ENCODE data around the gene CPVL.

Gene CPVL

DNA sequence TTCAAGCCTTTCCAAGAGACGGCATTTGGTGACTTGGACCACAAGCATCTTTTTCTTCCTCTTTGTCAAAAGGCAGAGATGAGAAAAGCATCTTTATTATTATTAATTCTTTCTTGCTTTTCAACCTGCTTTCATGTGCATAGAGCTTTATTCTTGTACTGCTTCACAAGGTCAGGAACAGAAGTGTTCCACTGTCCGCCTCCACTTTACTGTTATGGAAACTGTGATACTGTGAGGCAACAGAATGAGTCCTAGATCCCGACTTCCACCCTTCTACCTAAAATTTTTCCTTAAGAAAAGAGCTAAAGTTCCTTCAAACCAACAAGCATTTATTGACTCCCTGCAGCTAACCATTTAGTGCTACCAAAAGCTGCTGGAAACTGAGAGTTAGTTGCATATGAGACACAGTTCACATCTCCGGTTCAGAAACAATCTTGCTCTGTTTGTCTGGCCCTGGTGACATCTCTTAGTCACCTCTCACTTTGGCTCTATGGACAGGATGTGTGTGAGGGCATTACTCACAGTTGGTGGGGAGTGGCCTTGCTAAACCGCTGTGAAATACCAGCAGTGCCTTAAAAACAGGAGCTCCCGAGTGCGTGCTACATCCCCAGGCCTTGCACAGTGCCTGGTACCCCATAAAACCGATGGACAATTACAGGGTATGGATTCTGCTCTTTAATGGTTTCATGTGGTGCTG is 111.1 kb downstream of the CPVL start:
- no peaks in the 10 kb centered on the region for H4K20me1 ChIP-seq (ENCODE audit: insufficient read depth, low read length)
- H3K27me3 ChIP-seq (ENCODE audit: insufficient read depth, low read length, poor library complexity): no peaks in the 10 kb centered on the region
- H3K9me3 ChIP-seq (ENCODE audit: insufficient read depth, low read length, severe bottlenecking): no peaks in the 10 kb centered on the region
- H3K4me1 ChIP-seq (ENCODE audit: insufficient read depth, low read length): peaks cover 9% of the 10 kb centered on the region; the same call in 1 of the 2 replicates
- no peak overlapping the region for H2AFZ ChIP-seq (ENCODE audit: low read depth, low read length)
- no peak for ATAC-seq (ENCODE audit: insufficient read depth, low read depth)
- no peak overlapping the region for H3K4me2 ChIP-seq (ENCODE audit: insufficient read depth, low read length)
- H3K4me3 ChIP-seq (ENCODE audit: low read depth in 1 of 2, low read length in 2 of 2): no peak overlapping the region
- DNase-seq: no peak
- no peak overlapping the region for H3K9ac ChIP-seq (ENCODE audit: low read depth, low read length)
- TF ChIP-seq, protein P1, sequence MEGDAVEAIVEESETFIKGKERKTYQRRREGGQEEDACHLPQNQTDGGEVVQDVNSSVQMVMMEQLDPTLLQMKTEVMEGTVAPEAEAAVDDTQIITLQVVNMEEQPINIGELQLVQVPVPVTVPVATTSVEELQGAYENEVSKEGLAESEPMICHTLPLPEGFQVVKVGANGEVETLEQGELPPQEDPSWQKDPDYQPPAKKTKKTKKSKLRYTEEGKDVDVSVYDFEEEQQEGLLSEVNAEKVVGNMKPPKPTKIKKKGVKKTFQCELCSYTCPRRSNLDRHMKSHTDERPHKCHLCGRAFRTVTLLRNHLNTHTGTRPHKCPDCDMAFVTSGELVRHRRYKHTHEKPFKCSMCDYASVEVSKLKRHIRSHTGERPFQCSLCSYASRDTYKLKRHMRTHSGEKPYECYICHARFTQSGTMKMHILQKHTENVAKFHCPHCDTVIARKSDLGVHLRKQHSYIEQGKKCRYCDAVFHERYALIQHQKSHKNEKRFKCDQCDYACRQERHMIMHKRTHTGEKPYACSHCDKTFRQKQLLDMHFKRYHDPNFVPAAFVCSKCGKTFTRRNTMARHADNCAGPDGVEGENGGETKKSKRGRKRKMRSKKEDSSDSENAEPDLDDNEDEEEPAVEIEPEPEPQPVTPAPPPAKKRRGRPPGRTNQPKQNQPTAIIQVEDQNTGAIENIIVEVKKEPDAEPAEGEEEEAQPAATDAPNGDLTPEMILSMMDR (IDR thresholded peaks at IDR 0.05; ENCODE audit: borderline replicate concordance, extremely low read depth, low read length, poor library complexity, severe bottlenecking): no peak
- TF ChIP-seq EZH2 (IDR thresholded peaks at IDR 0.05; ENCODE audit: borderline replicate concordance, low read depth, low read length, severe bottlenecking): no peak
- H3K79me2 ChIP-seq (ENCODE audit: insufficient read depth, low read length): no peaks in the 10 kb centered on the region
- H3K27ac ChIP-seq (ENCODE audit: low read length): no peak overlapping the region
- no peaks in the 10 kb centered on the region for H3K36me3 ChIP-seq (ENCODE audit: insufficient read depth, low read length)

DNA sequence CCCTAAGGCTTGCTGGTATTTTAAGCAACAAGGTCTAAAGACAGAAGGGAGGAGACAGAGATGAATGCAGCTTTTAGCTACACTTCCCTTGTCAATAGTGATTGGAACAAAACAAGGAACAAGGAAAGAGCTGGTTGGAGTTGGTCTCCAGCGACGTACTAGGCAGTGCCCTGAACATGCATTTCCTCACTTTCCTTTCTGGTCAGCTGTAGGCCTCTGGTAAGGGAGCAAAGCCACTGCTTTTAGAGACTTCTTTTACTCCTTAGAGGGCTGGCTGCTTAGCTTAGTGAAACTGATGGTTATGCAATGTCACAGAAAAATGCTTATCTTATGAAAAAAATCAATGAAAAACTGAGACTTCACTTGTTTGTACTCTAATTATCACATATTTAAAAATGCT is 112.8 kb downstream of the CPVL start:
- Histone ChIP-seq H3K9ac (ENCODE audit: low read depth, low read length) (no peak overlapping the region), H3K9me3 (ENCODE audit: insufficient read depth, low read length, severe bottlenecking) (no peaks in the 10 kb centered on the region), H3K4me1 (ENCODE audit: insufficient read depth, low read length) (no peaks in the 10 kb centered on the region), H3K79me2 (ENCODE audit: insufficient read depth, low read length) (no peaks in the 10 kb centered on the region), H4K20me1 (ENCODE audit: insufficient read depth, low read length) (no peaks in the 10 kb centered on the region), H3K4me2 (ENCODE audit: insufficient read depth, low read length) (no peak overlapping the region), H3K4me3 (ENCODE audit: low read depth in 1 of 2, low read length in 2 of 2) (no peak overlapping the region), H3K27ac (ENCODE audit: low read length) (no peak overlapping the region), H3K36me3 (ENCODE audit: insufficient read depth, low read length) (peaks cover 7% of the 10 kb centered on the region; the same call in 1 of the 2 replicates), H3K27me3 (ENCODE audit: insufficient read depth, low read length, poor library complexity) (no peaks in the 10 kb centered on the region), H2AFZ (ENCODE audit: low read depth, low read length) (no peak overlapping the region)
- ATAC-seq (ENCODE audit: insufficient read depth, low read depth) (no peak), DNase-seq (no peak)
- no peak for TF ChIP-seq EZH2 (IDR thresholded peaks at IDR 0.05; ENCODE audit: borderline replicate concordance, low read depth, low read length, severe bottlenecking)
- TF ChIP-seq, protein P1 (IDR thresholded peaks at IDR 0.05; ENCODE audit: borderline replicate concordance, extremely low read depth, low read length, poor library complexity, severe bottlenecking): no peak

DNA sequence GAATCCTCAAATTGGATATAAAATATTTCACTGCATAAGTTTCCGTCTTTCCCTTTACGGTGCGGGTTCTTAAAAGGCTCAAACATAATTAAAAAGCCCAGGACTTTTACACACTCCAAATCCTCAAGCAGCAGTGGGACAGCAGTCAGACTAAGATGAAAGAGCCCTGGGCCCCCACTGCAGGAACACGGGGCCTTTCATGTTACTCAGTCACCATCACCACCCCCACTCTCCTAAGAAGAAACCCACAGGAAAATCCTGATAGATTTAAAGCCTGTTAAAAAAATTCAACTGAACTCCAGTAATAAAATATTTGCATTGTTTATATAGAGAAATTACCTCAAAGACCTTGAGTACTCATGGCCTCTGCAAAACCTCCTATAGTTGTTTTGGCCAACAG is 114.2 kb downstream of the CPVL start:
- Histone ChIP-seq H4K20me1 (ENCODE audit: insufficient read depth, low read length) (no peaks in the 10 kb centered on the region), H3K36me3 (ENCODE audit: insufficient read depth, low read length) (peaks cover 15% of the 10 kb centered on the region; the same call in 1 of the 2 replicates), H3K27ac (ENCODE audit: low read length) (no peak overlapping the region), H3K79me2 (ENCODE audit: insufficient read depth, low read length) (no peaks in the 10 kb centered on the region), H3K4me1 (ENCODE audit: insufficient read depth, low read length) (no peaks in the 10 kb centered on the region), H3K4me2 (ENCODE audit: insufficient read depth, low read length) (no peak overlapping the region), H3K9ac (ENCODE audit: low read depth, low read length) (no peak overlapping the region), H3K27me3 (ENCODE audit: insufficient read depth, low read length, poor library complexity) (no peaks in the 10 kb centered on the region), H3K4me3 (ENCODE audit: low read depth in 1 of 2, low read length in 2 of 2) (no peak overlapping the region), H2AFZ (ENCODE audit: low read depth, low read length) (no peak overlapping the region), H3K9me3 (ENCODE audit: insufficient read depth, low read length, severe bottlenecking) (no peaks in the 10 kb centered on the region)
- TF ChIP-seq, protein P1 (IDR thresholded peaks at IDR 0.05; ENCODE audit: borderline replicate concordance, extremely low read depth, low read length, poor library complexity, severe bottlenecking): no peak
- no peak for TF ChIP-seq EZH2 (IDR thresholded peaks at IDR 0.05; ENCODE audit: borderline replicate concordance, low read depth, low read length, severe bottlenecking)
- no peak for ATAC-seq (ENCODE audit: insufficient read depth, low read depth)
- no peak for DNase-seq
